HG03139 (cell line): ENCODE data around the gene STAT5B.

Experiments
- ATAC-seq: cut with Tn5 transposase; IDR thresholded peaks from one replicate; pipeline ENCODE4 v1.9.1; 2021; ENCODE audit not compliant: unreplicated experiment

Gene STAT5B

DNA sequence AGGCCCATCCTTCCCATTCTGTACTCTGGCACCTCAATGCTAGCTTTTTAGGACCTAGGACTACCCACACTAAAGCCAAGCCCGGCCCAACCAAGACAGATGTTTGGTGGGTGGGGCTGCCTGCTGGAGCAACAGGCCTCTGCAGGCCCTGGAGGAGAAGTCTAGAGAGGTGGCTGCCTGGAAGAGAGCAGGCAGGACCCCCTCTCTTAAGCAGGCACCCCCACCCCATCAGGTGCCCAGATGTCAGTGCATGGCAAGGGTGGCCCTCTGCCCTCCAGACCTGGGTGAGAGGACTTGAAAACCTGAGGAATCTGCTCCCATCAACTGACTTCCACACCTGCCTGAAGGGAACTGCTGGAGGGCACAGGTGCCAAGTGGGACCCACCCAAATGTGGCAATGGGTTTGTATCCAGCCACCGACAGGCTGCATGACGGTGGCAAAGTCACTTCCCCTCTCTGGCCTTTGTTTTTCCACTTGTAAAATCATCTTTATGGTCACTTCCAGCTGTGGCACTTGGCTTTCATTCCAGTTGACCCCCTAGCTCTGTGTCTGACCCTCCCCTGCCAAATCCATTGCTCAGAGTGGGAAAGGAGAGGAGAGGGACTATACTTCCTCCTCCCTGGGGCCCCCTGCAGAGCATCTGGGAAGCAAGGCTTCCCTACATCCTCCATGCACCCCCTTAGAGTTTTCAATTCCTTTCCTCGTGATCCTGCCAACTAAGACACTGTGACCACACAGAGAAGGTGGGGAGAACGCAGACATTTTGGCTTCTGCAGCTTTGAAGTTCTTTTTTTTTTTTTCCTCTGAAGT lies 10.4 kb upstream of the STAT5B start:
- no peak for ATAC-seq

DNA sequence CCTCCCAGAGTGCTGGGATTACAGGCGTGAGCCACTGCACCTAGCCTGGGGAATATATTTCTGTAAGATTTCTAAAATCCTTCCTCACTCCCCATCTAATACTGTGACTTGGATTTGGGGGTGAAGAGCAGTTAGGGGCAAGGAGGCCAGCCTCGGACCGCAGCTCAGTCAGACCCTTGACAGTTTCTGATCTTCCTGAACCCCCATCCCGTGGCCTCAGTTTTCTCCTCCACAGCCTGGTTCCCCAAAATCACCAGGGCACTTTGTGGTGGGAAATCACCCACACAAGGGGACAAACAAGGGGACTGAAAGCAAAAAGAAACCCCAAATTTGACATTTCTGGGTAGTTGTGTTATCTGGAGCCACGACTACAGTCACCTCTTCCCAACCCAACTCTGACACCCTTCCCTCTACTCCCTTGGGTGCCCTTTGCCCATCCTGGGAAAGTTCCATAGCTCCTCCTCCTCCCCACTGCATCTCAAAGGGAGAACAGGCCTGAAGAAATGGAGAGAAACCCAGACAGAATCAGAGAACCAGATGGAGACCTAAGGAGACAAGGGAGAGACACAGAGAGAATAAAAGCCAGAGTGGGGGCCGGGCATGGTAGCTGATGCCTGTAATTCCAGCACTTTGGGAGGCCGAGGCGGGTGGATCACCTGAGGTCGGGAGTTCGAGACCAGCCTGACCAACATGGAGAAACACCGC lies 9.3 kb upstream of the STAT5B start:
- ATAC-seq = no peak

DNA sequence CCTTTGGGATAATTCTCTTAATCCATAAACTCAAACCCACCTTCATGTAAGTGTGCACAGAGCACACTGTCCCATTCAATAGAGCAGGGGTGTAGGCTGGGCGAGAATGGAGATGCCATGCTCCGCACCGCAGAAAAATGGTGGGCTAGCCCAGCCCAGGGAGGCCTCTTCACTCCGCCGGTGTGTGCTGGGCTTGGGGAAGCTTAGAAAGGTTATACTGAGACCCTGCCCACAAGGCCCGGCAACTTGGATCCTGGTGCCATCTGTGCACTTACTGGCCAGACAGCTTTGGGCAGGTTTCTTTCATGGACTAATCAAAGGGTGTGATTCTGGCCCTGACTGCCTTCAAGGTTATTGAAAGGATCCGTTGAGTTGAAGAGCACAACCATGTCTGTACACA lies 8.4 kb upstream of the STAT5B start:
- no peak for ATAC-seq

DNA sequence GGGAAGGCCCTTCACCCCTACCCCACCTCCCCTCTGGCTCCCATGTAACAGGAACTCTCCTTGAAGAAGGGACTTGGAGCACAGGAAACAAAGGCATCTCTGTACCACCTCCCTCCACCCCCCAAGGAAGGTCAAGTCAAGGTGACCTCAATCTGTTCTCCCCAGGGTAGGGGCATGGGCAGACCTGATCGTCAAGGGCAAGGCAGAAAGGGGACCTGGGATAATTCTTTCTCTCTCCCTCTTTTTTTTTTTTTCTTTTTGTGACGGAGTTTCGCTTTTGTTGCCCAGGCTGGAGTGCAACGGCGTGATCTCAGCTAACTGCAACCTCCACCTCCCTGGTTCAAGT lies 7.8 kb upstream of the STAT5B start:
- ATAC-seq = no peak

DNA sequence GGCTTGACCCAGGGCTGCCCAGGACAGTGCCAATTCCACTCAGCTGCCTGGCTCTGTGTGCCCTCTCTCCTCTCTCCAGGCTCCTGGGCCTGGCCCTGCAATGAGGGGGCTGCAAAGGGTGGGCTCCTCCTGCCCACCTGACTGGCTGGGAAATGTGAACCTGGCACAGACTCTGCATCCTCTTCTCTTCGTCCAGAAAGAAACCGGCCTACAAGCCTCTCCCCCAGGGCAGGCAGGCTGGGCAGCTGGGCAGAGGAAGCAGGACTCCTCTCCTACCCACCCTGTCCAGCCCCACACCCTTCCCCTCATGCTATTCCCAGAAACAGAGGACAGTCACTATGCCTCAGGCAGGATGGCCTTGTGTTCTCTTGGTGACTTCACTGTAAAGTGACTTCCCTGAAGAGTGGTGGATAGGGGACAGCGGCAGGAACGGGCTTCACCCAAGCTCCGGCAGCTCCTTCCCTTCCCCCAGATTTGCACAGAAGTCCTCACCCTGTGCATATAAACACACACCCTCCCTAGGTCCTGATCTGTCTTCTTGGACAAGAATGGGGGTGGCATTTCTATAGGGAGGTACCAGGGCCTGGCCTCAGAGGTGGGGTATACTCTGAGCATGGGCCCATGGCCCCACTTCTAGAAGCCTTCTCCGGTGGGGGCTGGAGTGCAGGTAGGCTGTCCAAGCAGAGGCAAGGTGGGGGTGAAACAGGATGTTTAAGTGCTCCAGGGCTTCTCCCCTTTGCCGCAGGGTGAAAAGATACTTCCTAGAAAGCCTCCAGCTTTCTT lies 7.2 kb upstream of the STAT5B start:
- ATAC-seq = no peak

DNA sequence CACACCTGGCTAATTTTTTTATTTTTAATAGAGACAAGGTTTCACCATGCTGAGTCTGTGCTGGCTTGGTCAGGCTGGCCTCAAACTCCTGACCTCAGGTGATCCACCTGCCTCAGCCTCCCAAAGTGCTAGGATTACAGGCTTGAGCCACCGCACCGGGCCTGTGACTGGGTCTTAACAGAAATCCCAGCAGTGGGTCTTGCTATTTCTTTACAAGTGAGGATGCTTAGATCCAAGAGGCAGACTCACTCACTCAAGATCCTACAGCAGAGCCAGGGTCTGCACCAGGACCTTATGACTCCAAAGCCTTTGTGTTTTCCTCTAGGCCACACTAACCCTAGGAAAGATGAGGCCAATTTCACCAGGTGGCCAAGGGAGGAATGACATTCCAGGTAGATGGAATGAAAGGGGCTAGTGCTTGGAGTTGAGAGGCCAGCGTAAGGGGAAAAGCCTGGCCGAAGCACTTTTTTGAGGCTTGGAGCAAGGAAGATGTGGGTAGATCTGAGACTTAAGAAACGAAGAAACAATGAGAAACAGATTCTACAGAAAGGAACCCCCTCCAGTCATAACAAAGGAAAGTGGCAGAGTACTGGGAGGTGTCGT lies 6.4 kb upstream of the STAT5B start:
- no peak for ATAC-seq

DNA sequence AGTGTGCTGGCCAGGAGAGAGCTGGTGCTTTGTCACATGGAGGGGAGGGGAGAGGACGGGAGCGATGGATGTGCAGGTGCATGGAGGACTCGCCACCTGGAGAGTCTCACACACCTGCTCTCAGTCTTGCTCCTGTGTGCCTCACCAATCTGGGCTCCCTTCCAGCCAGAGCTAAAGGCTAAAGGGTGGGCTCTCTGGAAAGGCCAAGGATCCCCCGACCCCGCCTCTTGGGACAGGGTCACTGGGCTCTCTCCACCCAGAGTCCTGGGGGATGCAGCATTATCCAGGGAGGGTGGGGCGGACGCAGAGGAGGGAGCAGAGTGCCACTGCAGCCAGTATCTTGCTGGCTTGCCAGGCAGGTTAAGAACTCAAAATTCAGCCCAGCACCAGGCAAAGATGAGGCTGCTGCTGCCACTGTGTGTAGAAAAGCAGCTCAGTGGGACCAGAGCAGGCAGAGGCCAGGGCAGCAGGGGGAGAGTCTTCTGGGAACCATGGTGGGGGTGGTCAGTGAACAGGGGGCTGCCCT lies 5.4 kb upstream of the STAT5B start:
- ATAC-seq = no peak

DNA sequence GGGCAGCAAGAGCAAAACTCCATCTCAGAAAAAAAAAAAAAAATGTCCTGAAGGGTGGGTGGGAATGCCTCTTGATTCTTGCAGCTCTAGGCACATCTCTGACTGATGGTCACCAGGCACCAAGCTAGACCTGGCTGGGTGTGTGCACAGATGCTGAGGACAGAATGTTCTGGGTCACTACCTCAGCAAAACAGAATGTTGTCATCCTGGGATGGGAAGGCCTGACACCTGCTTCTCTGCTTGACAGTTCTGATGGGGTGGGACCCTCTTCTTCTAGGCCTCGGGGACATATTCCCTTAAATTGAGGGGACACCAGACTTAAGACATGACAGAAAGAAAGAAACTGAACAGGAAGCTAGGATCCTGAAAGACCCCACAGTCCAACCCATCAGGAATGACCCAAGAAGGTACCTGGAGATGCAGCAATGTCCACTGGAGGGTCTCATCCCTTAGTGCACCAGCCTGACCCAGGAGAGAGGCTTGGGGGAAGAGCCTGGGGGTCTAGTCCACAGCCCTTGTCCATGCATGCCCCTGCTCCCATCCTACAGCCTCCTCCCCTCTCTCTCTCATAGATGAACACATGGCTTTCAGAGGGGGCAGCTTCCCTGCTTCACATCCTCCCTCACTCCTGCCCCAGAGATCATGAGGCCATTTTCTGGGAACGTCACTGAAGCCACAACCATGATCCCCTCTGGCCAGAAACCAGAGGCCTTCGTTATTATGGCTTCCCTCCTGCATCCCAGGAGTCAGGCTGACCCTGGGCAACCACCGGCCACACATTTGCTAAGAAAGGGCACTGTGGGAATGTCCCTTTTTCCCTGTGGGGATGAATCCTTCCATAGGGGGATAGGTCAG lies 3.8 kb upstream of the STAT5B start:
- no peak for ATAC-seq

DNA sequence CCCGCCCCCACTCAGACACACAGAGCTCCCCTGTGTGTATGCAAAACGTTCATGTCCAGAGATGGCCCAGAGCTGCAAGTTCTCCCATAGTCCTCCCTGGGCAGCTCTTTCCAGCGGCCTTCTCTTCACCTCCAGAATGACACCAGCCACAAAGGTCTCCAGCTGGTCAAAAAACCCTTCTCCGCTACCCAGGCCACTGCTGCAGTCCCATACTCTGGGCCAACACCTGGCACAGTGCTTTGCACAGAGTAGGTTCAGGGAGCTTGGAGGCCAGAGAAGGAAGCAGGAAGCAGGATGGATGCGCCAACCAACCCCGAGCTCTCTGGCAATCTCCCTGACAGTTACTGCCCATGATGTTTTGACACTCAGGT lies 1.1 kb upstream of the STAT5B start:
- no peak for ATAC-seq

DNA sequence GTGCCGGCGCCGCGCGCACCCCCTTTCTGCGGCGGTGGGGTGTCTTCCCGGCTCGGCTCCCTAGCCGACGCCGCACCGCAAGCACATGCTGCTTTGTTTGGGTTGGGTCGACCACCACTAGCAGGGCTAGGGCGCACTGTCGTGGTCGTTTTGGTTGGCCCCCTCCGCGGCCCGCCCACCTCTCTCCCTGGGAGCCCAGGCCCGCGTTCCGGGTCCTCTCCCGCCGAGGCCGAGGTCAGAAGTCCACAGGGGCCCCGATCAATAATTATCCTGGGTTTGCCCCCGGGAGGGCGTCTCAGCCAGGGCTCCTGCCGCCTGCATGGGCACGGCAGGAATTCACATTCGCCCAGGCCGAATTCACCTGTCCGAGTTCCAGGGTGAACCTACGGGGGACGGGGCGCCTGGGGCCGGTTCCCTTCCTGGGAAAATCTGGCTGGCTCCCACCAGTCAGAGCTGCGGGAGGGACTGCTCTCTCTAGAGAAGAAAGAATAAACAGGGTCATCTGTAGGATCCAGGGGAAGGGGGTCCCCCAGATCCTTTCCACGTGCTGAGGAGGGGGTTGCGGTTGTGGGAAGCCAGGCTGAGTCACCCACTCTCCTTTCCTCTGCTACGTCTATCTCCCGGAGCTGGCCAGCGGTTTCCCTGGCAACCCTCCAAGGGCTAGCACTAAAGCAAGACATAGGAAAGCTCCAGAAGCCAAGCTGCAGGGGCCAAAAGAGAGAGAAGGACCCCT lies 584 bp upstream of the STAT5B start:
- no peak for ATAC-seq

DNA sequence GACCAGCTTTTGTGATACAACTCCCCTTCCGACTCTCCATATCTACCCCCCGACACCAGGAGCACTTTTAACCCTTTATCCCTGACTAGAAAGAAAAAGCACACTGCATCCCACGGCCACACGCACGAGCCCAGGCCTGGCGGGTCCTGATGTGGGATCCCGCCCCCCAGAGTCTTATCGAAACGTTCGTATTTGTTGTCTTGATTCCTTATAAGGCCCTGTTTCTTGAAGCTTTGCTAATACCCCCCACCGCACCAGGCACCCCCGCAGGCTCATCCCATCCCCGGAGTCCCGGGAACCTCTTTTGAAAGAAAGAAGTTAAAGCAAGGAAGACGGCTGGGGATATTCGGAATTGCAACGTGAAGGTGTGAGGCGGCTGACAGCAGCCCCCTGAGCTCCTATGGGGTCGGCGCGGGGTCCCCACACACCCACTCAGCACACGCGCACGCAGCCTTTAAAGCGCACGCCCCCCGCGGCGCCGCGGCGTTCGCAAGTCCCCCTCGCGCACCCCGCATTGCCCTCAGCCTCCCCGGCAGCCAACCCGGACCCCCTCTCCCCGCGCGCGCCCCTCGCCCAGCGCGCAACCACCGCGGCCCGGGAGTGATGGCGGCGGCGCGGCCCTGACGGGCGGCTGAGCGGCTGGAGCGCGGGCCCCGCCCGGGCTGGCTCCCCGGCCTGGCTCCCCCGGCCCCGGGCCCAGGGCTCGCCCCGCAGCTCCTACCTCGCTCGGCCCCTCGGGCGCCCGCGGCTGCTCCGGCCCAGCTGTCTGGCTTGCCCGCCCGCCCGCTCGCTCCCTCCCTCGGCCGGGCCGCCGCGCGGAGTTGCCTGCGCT lies 448 bp downstream of the STAT5B start:
- ATAC-seq = peak; percentile 20

DNA sequence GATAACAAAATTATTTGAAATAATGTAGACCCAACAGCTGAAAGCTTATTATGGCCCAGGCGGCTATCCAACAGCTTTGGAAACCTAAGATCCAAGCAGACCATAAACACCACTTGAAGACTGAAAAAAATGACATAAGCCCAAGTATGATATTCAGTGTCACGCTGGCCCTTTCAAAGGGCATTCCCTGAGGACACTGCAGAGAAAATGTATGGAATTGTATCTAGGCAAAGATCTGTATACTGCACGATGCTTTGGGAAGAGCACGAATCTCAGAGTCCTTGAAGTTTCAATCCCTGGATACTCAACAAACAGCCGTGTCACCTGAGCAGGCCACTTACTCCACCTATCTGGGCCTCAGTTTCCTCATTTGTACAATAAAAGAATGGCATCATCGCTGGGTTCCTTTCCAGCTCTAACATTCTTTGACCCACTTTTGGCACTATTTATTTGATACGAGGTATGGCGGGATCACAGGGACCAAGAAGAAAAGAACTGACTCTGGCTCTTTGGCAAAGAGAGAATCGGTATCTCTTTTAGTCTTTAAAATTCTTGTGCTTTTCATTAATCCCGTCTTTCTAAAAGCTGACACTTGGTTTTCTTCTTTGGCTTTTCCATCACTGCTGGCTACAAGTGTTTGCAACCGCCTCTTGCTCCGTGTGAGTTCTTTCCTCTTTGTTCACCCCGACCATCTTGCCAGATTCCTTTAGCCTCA lies 1.2 kb downstream of the STAT5B start:
- no peak for ATAC-seq

DNA sequence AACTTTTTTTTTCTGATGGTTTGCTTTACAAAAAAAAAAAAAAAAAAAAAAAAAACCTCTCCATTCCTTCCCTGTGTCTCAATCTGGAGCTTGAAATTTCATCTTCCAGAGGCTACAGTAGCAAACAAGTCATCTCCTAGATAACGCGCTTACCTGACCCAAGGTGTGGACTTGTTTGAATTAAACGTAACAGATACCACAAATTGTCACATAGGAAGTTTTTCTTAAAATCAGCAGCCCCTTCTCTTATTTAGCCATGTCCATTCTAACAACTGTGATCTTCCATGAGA lies 2.0 kb downstream of the STAT5B start:
- no peak for ATAC-seq

DNA sequence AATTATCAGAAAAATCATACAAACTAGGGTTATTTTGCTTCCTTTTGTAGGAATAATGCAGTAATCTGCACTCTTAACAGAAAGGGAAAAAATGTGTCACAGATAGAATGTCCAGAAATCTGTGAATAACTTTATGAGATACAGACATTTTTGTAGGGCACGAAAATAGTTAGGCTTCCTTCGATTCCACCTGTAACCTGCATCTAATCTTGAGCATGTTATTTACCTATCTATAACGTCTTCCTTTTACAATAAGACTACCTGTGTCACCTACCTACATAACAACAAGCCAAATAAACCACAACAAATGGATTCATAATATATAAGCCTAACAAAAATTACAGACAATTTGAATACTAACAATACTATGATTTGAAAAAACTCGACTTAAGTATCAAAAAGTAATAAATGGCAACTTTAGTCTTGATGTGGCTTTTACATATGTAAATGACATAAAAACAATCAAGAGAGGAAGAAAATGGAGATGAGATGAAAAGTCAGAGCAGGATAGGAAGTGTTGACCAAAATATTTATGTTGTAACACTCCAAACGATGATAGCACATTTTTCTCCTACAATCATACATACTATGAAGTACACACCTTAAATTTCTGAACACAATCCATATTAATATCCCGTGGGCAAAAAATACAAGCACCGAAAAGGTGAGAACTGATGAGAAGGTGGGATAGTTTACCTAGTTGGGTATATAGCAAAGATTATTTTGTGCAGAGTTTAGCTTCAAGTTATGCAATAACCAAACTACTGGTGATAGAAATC lies 2.5 kb downstream of the STAT5B start:
- ATAC-seq = no peak

DNA sequence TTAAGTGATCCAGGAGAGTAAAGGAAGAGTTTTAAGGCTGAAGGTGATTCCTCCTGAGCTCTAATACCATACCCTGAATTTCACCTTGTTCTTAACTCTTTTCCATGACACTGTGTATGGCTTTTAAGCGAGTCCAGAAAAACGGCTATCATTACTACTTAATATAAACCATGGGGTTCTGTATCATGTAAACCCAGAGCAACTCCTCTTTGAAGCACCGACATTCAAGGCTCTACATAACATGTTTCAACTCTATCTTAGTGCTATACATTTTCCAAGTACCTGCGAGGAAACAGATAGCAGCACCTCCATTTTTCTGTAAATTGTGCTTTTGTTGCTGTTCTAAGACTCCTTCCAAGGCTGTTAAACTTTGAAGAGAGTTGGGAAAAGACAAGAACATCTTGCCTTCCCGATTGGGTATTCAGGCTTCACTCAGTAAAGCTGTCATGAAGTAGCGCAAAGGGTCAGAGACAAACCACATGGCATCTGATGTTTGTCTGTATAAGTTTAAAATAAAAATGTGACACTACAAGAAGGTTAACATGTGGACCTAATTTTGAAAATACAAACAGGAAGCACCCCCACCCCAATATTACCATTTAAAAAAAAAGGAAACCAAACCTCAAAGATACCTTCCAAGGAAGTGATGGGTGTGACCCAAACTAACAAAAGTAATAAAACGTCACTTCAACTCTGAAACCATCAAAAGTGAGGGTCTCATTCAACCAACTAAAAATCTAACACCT lies 3.9 kb downstream of the STAT5B start:
- ATAC-seq = no peak

DNA sequence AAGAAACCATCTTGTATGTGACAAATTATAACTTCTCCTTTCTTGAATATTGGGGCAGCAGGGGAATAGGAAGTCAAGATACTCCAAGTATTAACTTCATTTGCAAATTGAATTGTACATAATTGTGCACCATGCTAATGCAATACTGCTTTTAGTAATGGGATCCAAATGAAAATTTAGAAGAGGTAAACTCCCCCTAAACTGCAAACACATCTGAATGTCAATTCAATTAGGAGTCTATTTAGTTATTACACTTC lies 4.5 kb downstream of the STAT5B start:
- no peak for ATAC-seq

DNA sequence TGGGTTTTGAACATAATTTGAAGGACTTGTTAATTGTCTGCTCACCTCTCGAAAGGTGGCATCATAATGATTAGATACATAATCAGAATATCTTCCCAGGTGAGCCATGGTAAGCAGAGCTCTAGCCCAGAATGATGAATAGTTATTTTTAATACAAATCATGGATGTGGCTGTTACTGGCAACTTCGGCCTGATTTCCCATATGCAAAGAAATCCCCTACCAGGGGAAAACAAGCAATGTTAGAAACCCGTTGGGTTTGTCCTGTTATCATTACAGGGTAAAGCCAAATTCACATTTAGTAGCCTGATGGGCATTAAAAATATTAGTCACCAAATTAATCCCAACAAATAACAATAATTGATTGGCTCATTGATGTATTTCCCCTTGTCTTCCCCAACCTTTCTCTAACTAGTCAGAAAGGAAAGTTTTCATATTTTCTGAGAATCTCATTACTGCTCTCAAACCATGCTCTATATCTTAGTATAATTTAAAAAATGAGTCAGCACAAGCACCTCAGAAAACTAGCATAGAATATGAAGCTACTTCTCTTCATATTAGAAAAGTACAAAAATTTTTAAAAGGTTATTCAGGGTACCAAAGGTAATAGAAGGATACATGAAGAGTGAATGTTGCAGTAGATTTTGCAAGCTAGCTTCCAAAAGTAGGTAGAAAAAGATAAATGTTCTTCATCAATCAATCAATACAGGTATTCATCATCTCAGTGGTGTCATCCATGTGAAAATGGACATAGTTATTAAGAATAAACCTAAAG lies 5.0 kb downstream of the STAT5B start:
- no peak for ATAC-seq
